ENCODE results near the gene CDC6.
A peak's percentile ranks its signal among the peaks of the same experiment; 100 is the strongest.

Gene CDC6

GRCh38 chr17:40323391-40324381 is 36.0 kb downstream of the CDC6 start:
- peak; percentile 65 for DNase-seq (ENCODE audit: low spot score)

- no peak for DNase-seq (ENCODE audit: low spot score)
Measured at GRCh38 chr17:40325156-40326013, 37.7 kb downstream of the CDC6 start.

GRCh38 chr17:40326014-40326831 is 38.5 kb downstream of the CDC6 start:
- DNase-seq (ENCODE audit: low spot score): peak; percentile 67

- no peak for DNase-seq (ENCODE audit: low spot score)
Measured at GRCh38 chr17:40326832-40327199, 39.1 kb downstream of the CDC6 start.

GRCh38 chr17:40327244-40327729 is 39.6 kb downstream of the CDC6 start:
- no peak for DNase-seq (ENCODE audit: low spot score)

GRCh38 chr17:40327735-40328385 is 40.2 kb downstream of the CDC6 start:
- DNase-seq (ENCODE audit: low spot score): no peak

- no peak for DNase-seq (ENCODE audit: low spot score)
Measured at GRCh38 chr17:40328386-40328766, 40.7 kb downstream of the CDC6 start.

- DNase-seq (ENCODE audit: low spot score): no peak
Measured at GRCh38 chr17:40329839-40330794, 42.4 kb downstream of the CDC6 start.

GRCh38 chr17:40330850-40331470 is 43.3 kb downstream of the CDC6 start:
- DNase-seq (ENCODE audit: low spot score): no peak

- DNase-seq (ENCODE audit: low spot score): no peak
Measured at GRCh38 chr17:40331743-40332641, 44.3 kb downstream of the CDC6 start.

GRCh38 chr17:40333781-40334448 is 46.2 kb downstream of the CDC6 start:
- no peak for DNase-seq (ENCODE audit: low spot score)

GRCh38 chr17:40335620-40336019 is 47.9 kb downstream of the CDC6 start:
- no peak for DNase-seq (ENCODE audit: low spot score)

- no peak for DNase-seq (ENCODE audit: low spot score)
Measured at GRCh38 chr17:40337351-40337750, 49.7 kb downstream of the CDC6 start.

GRCh38 chr17:40338058-40338457 is 50.4 kb downstream of the CDC6 start:
- no peak for DNase-seq (ENCODE audit: low spot score)

- DNase-seq (ENCODE audit: low spot score): no peak
Measured at GRCh38 chr17:40338941-40339649, 51.4 kb downstream of the CDC6 start.

- no peak for DNase-seq (ENCODE audit: low spot score)
Measured at GRCh38 chr17:40340327-40340726, 52.6 kb downstream of the CDC6 start.

Measured in CD4-positive, alpha-beta T cell treated with Interleukin-6 at 100 ng/mL for 8 hours (primary cell).